Hippocampal formation (tissue), 2 donors: Measurements from ENCODE around the gene RFC3.

Source experiments
- DNase-seq, 2 donors: peaks; one replicate each; lab custom pipeline; 2025; lab: John Stamatoyannopoulos, UW

The RFC3 gene

GRCh38 chr13:33867472-33867871 lies 49.5 kb downstream of the RFC3 start:
- DNase-seq = no peak

DNA sequence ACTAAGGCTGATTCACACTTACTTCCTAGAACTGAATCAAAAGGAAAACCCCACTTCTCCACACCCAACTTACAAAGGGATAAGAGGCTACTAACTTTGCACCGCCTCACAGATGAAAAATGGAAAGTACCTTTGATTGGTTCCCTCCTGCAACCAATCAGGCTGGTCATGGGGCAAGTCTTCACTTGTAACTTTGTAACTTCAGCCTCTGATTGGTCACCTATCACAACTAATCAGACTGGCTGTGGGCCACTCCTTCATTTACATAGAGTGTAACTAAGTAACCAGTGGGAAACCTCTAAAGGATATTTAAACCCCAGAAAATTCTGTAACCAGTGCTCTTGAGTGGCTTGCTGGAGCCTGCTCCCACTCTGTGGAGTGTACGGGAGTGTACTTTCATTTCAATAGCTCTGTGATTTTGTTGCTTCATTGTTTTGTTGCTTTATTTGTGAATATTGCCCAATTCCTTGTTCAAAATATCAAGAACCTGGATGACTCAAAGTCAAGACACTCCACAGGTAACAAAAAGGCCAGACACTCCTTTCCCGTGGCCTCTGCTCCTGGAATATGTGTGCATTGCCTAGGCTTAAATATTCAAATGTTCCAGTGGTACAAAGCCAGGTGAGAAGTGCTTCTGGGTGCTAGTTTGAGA lies 50.5 kb downstream of the RFC3 start:
- no peak for DNase-seq

DNA sequence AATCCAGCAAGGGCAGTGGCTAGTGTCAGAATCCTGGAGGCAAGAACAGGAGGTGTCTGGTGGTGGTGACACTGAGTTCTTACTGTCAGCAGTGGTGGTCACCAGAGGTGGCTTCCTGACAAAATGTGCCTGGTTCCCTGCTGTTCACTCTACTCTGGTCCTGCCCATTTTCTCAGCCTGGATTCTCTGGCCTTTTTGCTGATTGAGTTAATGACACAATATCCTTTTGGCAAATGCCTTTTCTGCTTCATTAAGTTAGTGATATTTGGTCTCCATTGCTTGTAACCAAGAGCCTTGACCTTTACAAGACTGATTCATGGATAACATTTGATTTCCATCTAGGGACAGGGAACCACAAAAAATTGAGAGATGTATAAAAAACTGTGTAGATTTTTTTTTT lies 51.1 kb downstream of the RFC3 start:
- no peak for DNase-seq

GRCh38 chr13:33870046-33870668 lies 52.2 kb downstream of the RFC3 start:
- DNase-seq = no peak

GRCh38 chr13:33871207-33872004 lies 53.5 kb downstream of the RFC3 start:
- no peak for DNase-seq

DNA sequence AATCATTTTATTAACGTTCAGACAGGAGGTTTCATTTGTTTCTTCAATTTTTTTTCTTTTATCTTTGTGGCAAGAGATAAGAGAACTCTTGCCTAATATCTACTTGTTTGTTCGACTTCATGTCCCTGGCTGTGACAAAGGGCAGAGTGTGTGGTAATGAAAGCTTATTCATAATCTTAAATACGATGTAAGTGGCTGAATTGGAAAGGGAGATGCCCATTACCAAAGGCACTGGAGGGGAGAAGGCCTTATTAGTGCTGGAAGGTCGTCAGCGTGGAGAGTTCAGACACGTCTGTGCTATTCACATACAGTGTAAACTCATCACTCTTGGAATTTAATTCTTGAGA lies 54.0 kb downstream of the RFC3 start:
- no peak for DNase-seq

- DNase-seq = no peak
Observed at GRCh38 chr13:33873251-33873908, 55.4 kb downstream of the RFC3 start.

- DNase-seq = no peak
Observed at GRCh38 chr13:33874871-33875270, 56.9 kb downstream of the RFC3 start.

- DNase-seq = no peak
Observed at GRCh38 chr13:33875618-33876401, 57.9 kb downstream of the RFC3 start.

- DNase-seq = no peak
Observed at GRCh38 chr13:33876716-33877394, 58.9 kb downstream of the RFC3 start.

GRCh38 chr13:33879118-33879517 lies 61.2 kb downstream of the RFC3 start:
- no peak for DNase-seq

DNA sequence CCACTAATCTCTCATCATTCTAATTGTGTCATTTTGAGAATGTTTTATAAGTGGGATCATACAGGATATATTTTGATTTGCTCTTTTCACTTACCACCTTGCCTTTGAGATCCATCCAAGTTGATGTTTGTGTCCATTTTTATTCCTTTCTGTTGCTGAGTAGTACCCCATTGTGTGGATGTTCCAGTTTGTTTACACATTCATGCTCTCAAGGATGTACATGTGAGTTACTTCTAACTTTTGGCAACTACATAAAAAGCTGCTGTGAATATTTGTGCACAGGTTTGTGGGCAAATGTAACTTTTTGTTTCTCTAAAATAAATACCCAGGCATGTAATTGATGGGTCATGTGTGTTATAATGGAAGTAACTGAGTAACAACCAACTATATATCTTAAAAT lies 64.9 kb downstream of the RFC3 start:
- no peak for DNase-seq

- no peak for DNase-seq
Observed at GRCh38 chr13:33884531-33885220, 66.7 kb downstream of the RFC3 start.
